Fibroblast of lung (primary cell): ENCODE results near the gene USP17L19.
"Not testable (repeated sequence)": the region's sequence is repeated elsewhere in the genome, so short reads cannot be mapped to it uniquely, and the experiment has no call there.

Experiments
- EZH2 ChIP-seq: IDR thresholded peaks from 2 replicates; pipeline ENCODE4 v1.5.1; 2012; ENCODE audit warnings: low read length, control low read depth, mild to moderate bottlenecking; ENCODE audit errors: missing control alignments
- TF ChIP-seq, protein P1 (sequence below), 2 donors: IDR thresholded peaks in 1 of 2; conservative IDR thresholded peaks in 1 of 2; 1 replicate in 1 of 2; 2 replicates in 1 of 2; pipeline ENCODE4 v1.5.1; 2011 to 2012; ENCODE audit warnings: low read length in 2 of 2, control low read depth in 1 of 2, inconsistent platforms in 1 of 2, low read depth in 1 of 2, mild to moderate bottlenecking in 1 of 2

DNA sequence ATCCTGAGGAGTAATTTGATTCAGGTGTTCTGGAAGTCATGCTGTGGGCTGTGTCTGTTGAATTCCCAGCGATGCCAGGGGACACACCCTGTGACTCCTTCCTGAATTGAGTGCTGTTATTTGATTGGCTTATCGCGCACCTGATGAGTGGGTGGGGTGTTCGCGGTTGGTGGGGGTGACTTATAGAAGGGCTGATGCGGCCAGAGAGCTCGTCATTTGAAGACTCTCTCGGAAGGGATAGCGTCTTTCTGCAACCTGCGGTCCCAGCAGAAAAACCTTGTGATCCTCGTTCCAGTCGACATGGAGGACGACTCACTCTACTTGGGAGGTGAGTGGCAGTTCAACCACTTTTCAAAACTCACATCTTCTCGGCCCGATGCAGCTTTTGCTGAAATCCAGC lies 4.6 kb downstream of the USP17L19 start, which contains the start of gene USP17L20:
- TF ChIP-seq, protein P1, sequence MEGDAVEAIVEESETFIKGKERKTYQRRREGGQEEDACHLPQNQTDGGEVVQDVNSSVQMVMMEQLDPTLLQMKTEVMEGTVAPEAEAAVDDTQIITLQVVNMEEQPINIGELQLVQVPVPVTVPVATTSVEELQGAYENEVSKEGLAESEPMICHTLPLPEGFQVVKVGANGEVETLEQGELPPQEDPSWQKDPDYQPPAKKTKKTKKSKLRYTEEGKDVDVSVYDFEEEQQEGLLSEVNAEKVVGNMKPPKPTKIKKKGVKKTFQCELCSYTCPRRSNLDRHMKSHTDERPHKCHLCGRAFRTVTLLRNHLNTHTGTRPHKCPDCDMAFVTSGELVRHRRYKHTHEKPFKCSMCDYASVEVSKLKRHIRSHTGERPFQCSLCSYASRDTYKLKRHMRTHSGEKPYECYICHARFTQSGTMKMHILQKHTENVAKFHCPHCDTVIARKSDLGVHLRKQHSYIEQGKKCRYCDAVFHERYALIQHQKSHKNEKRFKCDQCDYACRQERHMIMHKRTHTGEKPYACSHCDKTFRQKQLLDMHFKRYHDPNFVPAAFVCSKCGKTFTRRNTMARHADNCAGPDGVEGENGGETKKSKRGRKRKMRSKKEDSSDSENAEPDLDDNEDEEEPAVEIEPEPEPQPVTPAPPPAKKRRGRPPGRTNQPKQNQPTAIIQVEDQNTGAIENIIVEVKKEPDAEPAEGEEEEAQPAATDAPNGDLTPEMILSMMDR (conservative IDR thresholded peaks at IDR 0.05 in 1 of 2, IDR thresholded peaks at IDR 0.05 in 1 of 2; ENCODE audit: low read depth in 1 of 2, low read length in 2 of 2): not testable (repeated sequence)
- TF ChIP-seq EZH2: not testable (repeated sequence)
